IPS-15b (cell line): ENCODE data around the gene AUTS2.

Experiments used
- H3K27me3 ChIP-seq: one replicate; pipeline ENCODE4 v1.6.1; 2013; ENCODE audit warnings: low read length; ENCODE audit not compliant: control insufficient read depth, insufficient read depth
- H3K36me3 ChIP-seq: one replicate; pipeline ENCODE4 v1.6.1; 2013; ENCODE audit warnings: low read length; ENCODE audit not compliant: control insufficient read depth, insufficient read depth
- H3K4me1 ChIP-seq: one replicate; pipeline ENCODE4 v1.6.1; 2013; ENCODE audit warnings: mild to moderate bottlenecking, low read length; ENCODE audit not compliant: control insufficient read depth, insufficient read depth
- H3K4me3 ChIP-seq: one replicate; pipeline ENCODE4 v1.5.1; 2013; ENCODE audit warnings: low read depth, low read length
- H3K9ac ChIP-seq: one replicate; pipeline ENCODE4 v1.6.1; 2013; ENCODE audit warnings: low read depth, mild to moderate bottlenecking, low read length
- H3K9me3 ChIP-seq: one replicate; pipeline ENCODE4 v1.6.1; 2013; ENCODE audit warnings: mild to moderate bottlenecking, low read length; ENCODE audit not compliant: control insufficient read depth, insufficient read depth

Gene AUTS2

DNA sequence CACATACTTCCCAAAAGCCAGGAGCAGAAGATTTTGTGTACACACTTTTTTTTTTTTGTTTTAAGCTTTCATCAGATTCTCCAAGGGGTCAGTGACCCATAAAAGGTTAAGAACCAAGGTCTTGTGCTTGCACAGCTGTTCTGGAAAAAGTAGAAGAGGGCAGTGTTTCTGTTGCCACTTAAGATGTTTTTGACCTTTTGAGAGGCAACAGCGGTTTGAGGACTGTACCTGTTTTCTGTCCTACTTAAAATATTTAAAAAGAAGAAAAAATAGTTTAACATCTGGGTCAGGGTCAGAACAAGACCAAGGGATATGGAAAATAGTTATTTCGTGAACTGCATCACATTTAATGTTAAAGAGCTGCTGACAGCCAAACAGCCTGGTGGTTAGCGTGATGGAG lies 32.9 kb downstream of the AUTS2 start:
- no peak overlapping the region for H3K4me3 ChIP-seq

DNA sequence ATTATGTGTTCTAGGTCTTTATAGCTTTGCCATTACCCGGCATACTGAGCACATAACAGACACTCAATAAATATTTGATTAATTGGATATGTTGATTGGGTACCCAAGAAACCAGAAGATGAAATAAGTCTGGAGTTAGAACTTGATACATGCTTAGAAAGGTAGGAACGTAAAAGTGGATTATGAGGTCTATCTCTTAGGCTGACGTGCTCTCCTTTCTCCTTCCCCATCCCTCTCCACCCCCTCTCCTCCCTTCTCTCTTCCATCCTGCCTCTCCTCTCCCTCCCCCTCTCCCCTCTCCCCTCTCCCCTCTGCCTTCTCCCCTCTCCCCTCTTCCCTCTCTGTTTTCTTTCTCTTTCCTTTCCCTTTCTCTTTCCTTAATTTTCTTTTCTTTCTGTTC lies 34.0 kb downstream of the AUTS2 start:
- Histone ChIP-seq H3K4me1 (peaks cover 8% of the 10 kb centered on the region), H3K36me3 (no peaks in the 10 kb centered on the region), H3K4me3 (no peak overlapping the region), H3K9me3 (no peaks in the 10 kb centered on the region), H3K27me3 (peaks cover 33% of the 10 kb centered on the region), H3K9ac (no peak overlapping the region)

More for the DNA sequence above, 32.9 kb downstream of the AUTS2 start:
- peaks cover 8% of the 10 kb centered on the region for H3K4me1 ChIP-seq
- H3K27me3 ChIP-seq, result peaks cover 42% of the 10 kb centered on the region
- H3K36me3 ChIP-seq, result no peaks in the 10 kb centered on the region
- H3K9me3 ChIP-seq, result no peaks in the 10 kb centered on the region
- no peak overlapping the region for H3K9ac ChIP-seq

DNA sequence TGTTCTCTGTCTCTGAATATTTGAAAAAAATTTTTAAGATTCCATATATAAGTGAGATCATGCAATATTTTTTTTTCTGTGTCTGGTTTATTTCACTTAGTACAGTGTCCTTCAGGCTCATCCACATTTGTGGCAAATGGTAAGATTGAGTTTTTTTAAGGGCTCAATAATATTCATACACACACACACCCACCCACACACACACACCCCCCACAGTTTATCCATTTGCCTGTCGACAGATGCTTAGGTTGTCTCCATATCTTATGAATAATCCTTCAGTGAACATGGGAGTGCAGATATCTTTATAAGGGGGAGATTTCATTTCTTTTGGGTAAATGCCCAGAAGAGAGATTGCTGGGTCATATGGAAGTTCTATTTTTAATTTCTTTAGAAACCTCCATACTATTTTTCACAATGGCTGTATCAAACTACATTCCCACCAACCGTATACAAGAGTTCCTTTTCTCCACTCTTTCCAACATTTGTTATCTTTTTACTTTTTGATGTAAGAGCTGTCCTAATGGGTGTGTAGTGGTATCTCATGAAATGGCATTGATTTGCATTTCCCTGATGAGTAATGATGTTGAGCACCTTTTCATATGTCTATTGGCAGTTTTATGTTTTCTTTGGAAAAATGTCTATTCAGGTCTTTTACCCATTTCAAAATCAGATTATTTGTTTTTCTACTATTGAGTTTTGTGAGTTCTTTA lies 35.0 kb downstream of the AUTS2 start:
- Histone ChIP-seq H3K9ac (no peak overlapping the region), H3K27me3 (peaks cover 24% of the 10 kb centered on the region), H3K4me3 (no peak overlapping the region), H3K36me3 (no peaks in the 10 kb centered on the region), H3K9me3 (no peaks in the 10 kb centered on the region), H3K4me1 (peaks cover 8% of the 10 kb centered on the region)

DNA sequence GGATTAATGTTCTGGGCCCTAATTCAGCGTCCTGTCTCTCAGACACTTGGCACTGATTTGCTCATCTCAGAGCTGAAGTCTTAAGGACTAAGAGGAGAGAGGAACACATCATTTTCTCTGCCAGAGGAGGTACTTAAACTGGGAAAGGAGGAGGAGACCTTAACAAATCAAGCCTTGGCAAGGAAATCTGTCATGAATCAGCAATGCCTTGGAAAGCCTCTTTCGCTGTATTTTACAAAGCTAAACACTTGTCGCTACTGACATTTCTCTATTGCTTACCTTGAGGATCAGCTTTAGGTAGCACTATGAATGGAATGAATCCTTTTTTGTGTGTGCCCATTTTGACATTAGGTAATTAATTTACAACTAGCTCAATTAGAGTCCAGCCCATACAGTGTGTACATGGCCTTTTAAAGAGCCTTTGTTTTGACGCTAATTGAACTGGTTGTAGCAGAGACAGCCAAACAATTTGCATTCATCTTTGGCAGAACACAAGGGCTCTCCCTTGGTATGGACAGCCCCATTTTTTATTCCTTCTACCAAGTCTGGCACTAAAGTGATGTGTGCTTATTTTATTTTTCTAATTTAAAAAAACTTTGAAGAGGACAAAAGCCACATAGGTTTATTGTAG lies 37.4 kb downstream of the AUTS2 start:
- no peak overlapping the region for H3K4me3 ChIP-seq
- H3K9ac ChIP-seq, result no peak overlapping the region
- H3K9me3 ChIP-seq, result no peaks in the 10 kb centered on the region
- peaks cover 18% of the 10 kb centered on the region for H3K4me1 ChIP-seq
- peaks cover 6% of the 10 kb centered on the region for H3K27me3 ChIP-seq
- H3K36me3 ChIP-seq, result no peaks in the 10 kb centered on the region

DNA sequence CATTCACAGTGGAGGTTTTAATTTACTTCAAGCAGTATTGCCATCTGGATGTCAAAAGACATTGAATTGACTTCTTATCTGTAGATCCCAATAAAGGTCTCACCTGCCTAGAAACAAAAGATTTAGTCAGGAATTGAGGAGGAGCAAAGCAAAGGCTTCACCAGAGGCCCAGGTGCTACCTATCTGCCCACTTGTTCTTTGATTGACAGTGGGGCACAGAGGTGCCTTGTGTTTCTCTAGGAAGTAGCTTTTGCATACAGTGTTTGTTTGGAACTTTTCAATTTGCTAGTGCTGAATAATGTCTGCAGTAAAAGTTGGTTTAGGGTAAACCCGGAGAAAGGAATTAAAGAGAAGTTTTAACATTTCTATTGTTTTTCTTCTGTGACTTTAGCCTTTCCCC lies 40.4 kb downstream of the AUTS2 start:
- H3K9me3 ChIP-seq, result no peaks in the 10 kb centered on the region
- H3K4me1 ChIP-seq, result peaks cover 15% of the 10 kb centered on the region
- no peak overlapping the region for H3K9ac ChIP-seq
- H3K27me3 ChIP-seq, result peaks cover 2% of the 10 kb centered on the region
- H3K36me3 ChIP-seq, result no peaks in the 10 kb centered on the region
- H3K4me3 ChIP-seq, result no peak overlapping the region

DNA sequence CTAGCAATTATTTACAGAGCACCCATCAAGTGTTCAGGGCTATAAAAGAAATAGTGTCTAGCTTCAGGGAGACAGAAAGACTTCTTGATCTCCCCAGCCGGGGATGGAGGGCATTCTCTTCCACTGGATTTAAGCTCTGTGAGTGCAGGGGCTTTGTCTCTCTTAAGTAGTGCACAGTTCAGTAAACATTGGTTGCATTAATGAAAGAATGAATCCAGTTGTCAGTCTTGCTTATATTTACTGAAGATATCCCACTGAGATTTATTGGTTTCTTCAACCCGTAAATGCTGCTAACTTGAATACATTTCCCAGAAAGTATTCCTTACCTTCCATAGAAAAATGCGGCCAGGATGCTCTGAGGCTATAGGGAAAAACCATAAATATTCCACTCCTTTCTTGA lies 41.9 kb downstream of the AUTS2 start:
- peaks cover 19% of the 10 kb centered on the region for H3K4me1 ChIP-seq
- H3K27me3 ChIP-seq, result peaks cover 2% of the 10 kb centered on the region
- H3K9me3 ChIP-seq, result no peaks in the 10 kb centered on the region
- no peaks in the 10 kb centered on the region for H3K36me3 ChIP-seq
- H3K4me3 ChIP-seq, result no peak overlapping the region
- no peak overlapping the region for H3K9ac ChIP-seq

DNA sequence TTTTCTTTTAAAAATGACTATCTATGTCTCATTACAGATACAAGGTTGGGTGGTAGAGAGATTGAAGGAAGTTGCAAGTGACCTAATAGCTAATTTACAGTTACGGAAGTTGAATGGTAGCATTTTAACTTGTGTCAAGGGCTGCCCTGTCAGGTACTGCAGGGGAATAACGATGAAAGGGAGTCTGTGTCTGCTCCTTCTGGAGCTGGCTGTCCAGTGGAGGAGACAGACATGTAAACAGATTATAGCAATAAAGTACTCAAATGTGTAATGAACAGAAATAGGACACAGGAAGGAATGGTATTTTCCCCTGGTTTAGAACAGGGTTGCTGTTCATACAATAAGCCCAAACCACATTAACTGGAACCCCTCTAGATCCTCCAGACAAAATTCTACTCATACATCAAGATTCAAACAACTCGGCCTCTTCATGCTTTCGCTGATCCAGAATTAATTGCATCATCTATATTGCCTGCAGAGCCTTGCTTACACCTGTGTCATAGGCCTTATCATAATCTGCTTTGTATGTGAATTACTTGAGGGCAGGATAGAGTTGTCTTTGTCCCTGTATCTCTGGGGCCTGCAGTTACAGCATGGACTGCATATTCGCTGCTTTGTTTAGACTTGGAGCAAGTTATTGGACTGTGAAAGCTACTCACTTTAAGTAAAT lies 42.8 kb downstream of the AUTS2 start:
- no peak overlapping the region for H3K4me3 ChIP-seq
- H3K36me3 ChIP-seq, result no peaks in the 10 kb centered on the region
- no peaks in the 10 kb centered on the region for H3K9me3 ChIP-seq
- H3K4me1 ChIP-seq, result peaks cover 23% of the 10 kb centered on the region
- no peak overlapping the region for H3K9ac ChIP-seq
- peaks cover 2% of the 10 kb centered on the region for H3K27me3 ChIP-seq

DNA sequence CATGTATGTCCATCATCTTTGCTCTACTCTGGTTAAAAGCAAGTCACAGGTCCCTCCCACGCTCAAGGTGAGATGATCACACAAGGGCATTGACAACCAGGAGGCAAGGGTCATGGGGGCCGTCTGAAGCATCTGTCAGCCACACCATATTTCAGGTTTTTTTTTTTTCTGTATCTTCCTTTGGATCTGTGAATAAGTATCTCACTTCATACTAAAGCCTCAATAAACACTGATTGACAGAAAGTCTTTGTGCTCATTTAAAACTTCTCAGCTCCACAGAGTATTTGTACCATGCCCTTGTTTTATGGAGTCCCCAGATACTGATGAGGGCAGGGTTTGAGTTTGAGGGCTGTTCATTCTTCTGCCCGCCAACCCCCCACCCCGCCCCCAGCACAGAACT lies 45.0 kb downstream of the AUTS2 start:
- H3K4me1 ChIP-seq, result peaks cover 30% of the 10 kb centered on the region
- H3K36me3 ChIP-seq, result no peaks in the 10 kb centered on the region
- H3K9me3 ChIP-seq, result no peaks in the 10 kb centered on the region
- H3K9ac ChIP-seq, result no peak overlapping the region
- peaks cover 2% of the 10 kb centered on the region for H3K27me3 ChIP-seq
- H3K4me3 ChIP-seq, result no peak overlapping the region

DNA sequence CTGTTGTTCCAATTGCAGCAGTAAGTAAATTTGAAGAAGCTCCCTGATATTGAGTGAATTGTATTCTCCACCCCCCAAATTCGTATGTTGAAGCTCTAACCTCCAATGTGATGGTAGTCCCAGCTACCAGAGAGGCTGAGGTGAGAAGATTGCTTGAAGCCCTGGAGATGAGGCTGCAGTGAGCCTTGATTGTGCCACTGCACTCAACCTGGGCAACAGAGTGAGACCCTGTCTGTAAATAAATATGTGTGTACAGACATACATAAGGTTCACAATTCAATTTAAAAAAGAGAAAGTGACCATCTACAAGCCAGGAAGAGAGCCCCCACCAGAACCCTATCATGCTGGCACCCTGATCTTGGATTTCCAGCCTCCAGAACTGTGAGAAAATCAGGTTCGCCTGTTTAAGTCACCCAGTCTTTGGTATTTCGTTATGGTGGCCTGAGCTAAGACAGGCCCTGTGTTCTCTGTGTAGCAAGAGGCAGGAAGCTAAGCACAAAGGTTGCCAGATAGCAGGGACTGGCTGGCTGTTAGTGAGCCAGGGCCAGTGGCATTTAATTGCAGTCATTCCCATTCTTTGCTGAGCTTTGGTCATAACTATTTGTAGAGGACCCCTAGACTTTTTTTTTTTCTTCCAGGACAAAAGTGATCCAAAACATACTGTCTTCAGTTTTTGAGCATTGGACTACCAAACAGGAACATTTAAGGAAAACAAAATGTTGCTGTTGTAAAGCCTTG lies 45.6 kb downstream of the AUTS2 start:
- H3K27me3 ChIP-seq, result peaks cover 2% of the 10 kb centered on the region
- H3K4me1 ChIP-seq, result peaks cover 28% of the 10 kb centered on the region
- H3K9ac ChIP-seq, result no peak overlapping the region
- no peaks in the 10 kb centered on the region for H3K9me3 ChIP-seq
- H3K4me3 ChIP-seq, result no peak overlapping the region
- H3K36me3 ChIP-seq, result no peaks in the 10 kb centered on the region

DNA sequence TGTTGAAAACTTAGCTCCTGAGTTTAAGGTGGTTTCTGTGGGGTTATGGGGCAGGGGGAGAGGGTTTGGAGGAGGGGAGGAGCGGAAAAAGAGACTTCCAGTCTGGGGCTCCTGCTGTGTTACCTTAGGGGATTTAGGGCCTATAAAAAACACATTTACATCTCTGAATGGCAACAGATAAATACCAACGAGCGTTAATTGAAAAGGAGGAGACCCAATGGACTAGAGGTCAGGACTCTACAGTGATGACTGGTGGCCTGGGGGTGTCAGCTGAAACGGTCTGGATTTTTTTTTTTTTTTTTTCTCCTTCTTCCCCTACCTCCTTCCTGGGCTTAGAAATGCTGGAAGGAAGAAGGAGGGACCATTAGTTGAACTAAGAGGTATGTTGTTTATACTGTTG lies 47.4 kb downstream of the AUTS2 start:
- Histone ChIP-seq H3K27me3 (peaks cover 2% of the 10 kb centered on the region), H3K4me3 (no peak overlapping the region), H3K4me1 (peaks cover 21% of the 10 kb centered on the region), H3K9ac (no peak overlapping the region), H3K9me3 (no peaks in the 10 kb centered on the region), H3K36me3 (no peaks in the 10 kb centered on the region)

DNA sequence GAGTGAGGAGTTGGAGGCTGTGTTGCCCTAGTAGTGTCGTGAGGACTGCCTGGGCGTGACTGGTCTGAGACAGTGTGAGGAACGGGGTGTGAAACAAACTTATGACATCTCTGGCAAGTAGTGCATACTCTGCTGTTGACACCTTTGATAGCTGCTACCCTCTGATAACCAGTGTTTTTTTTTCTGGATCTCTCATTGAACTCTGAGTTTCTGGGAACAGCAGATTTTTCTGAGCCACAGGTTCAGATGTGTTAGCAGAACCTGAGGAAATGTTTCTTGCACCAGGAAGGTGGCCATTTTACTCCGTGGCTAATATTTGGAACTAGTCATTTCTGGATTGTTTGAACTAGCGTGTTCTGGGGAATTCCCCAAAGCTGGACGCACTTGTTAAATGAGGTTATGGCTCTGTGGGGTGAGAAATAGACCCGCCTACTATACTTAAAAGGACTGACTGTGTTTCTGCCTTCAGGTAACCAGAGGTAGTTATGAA lies 52.9 kb downstream of the AUTS2 start:
- Histone ChIP-seq H3K4me1 (peaks cover 23% of the 10 kb centered on the region), H3K27me3 (no peaks in the 10 kb centered on the region), H3K9me3 (no peaks in the 10 kb centered on the region), H3K9ac (no peak overlapping the region), H3K36me3 (no peaks in the 10 kb centered on the region), H3K4me3 (no peak overlapping the region)
